KMS-11 (cell line): ENCODE results near the gene STYX.
"Not testable (repeated sequence)": the region's sequence is repeated elsewhere in the genome, so short reads cannot be mapped to it uniquely, and the experiment has no call there.

Experiments used
- H2AFZ ChIP-seq: fragments of 200-600 bp; sonication (generic); 2 replicates; pipeline ENCODE4 v1.6.1; 2016; ENCODE audit warnings: antibody characterized with exemption, mixed run types, low read depth
- H3K27ac ChIP-seq: fragments of 200-600 bp; sonication (generic); 2 replicates; pipeline ENCODE4 v1.6.1; 2016; ENCODE audit warnings: mild to moderate bottlenecking, mixed run types
- H3K27me3 ChIP-seq: fragments of 200-600 bp; sonication (generic); 2 replicates; pipeline ENCODE4 v1.6.1; 2017; ENCODE audit warnings: mild to moderate bottlenecking, low read depth, mixed run types, moderate library complexity; ENCODE audit not compliant: insufficient read depth
- H3K36me3 ChIP-seq: fragments of 200-600 bp; sonication (generic); 2 replicates; pipeline ENCODE4 v1.6.1; 2017; ENCODE audit warnings: mild to moderate bottlenecking, mixed run types; ENCODE audit not compliant: insufficient read depth
- H3K4me1 ChIP-seq: fragments of 200-600 bp; sonication (generic); 2 replicates; pipeline ENCODE4 v1.6.1; 2016; ENCODE audit warnings: mild to moderate bottlenecking, low read depth, mixed run types; ENCODE audit not compliant: poor library complexity, severe bottlenecking
- H3K4me2 ChIP-seq: fragments of 200-600 bp; sonication (generic); 2 replicates; pipeline ENCODE4 v1.7.0; 2016; ENCODE audit warnings: mild to moderate bottlenecking, mixed run types
- H3K4me3 ChIP-seq: fragments of 200-600 bp; sonication (generic); IDR thresholded peaks from 2 replicates; pipeline ENCODE4 v1.6.1; 2017; ENCODE audit warnings: low read depth, low read length, mixed read lengths; ENCODE audit not compliant: insufficient read depth
- H3K79me2 ChIP-seq: fragments of 200-600 bp; sonication (generic); 2 replicates; pipeline ENCODE4 v1.6.1; 2016; ENCODE audit warnings: low read depth, mixed run types; ENCODE audit not compliant: insufficient read depth
- H3K9ac ChIP-seq: fragments of 200-600 bp; sonication (generic); 2 replicates; pipeline ENCODE4 v1.6.1; 2016; ENCODE audit warnings: mild to moderate bottlenecking, mixed run types
- H4K20me1 ChIP-seq: fragments of 200-600 bp; sonication (generic); 2 replicates; pipeline ENCODE4 v1.6.1; 2016; ENCODE audit warnings: mild to moderate bottlenecking, mixed run types; ENCODE audit not compliant: insufficient read depth
- CTCF ChIP-seq: fragments of 200-600 bp; sonication (generic); conservative IDR thresholded peaks from 2 replicates; pipeline ENCODE4 v1.6.1; 2017; ENCODE audit warnings: low read depth, mild to moderate bottlenecking, antibody characterized with exemption, low read length, moderate library complexity, mixed read lengths

The STYX gene

DNA sequence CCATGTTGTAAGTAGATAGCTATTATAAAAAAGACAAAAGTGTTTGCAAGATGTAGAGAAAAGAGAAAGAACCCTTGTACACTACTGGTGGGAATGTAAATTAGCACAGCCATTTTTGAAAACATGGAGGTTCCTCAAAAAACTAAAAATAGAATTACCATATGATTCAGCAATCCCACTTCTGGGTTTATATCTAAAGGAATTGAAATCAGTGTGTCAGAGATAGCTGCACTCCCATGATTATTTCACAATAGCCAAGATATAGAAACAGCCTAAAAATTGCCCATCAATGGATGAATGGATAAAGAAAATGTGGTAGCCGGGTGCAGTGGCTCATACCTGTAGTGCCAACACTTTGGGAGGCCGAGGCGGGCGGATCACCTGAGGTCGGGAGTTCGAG is 13.8 kb upstream of the STYX start:
- Histone ChIP-seq H3K27me3 (no peaks in the 10 kb centered on the region), H3K4me1 (peaks cover 5% of the 10 kb centered on the region), H3K36me3 (0 out of 2 replicates have a peak, but pooled peaks cover 6% of the 10 kb centered on the region), H4K20me1 (no peaks in the 10 kb centered on the region), H3K9ac (no peak overlapping the region), H3K4me2 (no peak overlapping the region), H3K4me3 (no peak overlapping the region), H3K27ac (no peak overlapping the region), H2AFZ (no peak overlapping the region), H3K79me2 (0 out of 2 replicates have a peak, but pooled peaks cover 1% of the 10 kb centered on the region)
- TF ChIP-seq CTCF: no peak

DNA sequence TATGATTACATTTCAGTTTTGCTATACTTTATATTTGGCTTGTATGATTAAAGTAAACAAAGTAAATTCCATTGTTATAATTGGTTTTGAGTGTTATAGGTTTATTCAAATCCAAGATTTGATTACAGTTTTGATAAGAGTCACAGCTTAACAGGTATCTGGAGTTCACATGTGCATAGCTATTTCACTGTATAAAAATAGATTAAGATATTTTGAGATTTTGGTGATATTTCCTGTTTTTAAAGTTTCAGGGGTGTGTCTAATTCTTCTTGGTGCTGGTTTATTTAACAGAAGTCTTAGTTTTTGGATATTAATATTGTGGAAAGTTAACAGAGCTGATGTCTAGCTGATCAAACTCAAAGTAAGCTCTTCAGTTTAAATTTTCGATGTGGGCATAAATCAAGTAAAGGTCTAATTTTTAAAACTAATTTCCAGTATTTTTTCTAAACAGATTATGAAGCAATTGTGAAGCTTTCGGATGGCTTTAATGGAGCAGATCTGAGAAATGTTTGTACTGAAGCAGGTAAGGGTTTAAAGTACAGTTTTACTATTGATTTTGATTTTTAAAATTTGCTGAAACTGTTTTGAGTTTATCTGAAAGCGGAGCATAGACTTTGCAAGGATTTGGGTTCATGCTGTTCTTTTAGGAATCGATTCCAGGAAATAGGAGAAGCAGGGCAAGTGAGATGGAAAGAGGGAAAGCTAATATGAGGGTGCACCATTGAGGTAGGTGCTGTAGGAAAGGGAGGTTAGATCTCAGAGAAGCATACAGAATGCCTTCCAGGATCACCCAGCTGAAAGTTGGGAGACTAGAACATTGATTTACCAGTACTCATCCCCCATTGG is 6.2 kb upstream of the STYX start:
- Histone ChIP-seq H2AFZ (no peak overlapping the region), H3K27me3 (no peaks in the 10 kb centered on the region), H3K4me2 (no peak overlapping the region), H3K27ac (no peak overlapping the region), H3K9ac (no peak overlapping the region), H3K36me3 (no peaks in the 10 kb centered on the region), H3K79me2 (no peaks in the 10 kb centered on the region), H4K20me1 (no peaks in the 10 kb centered on the region), H3K4me1 (peaks cover 10% of the 10 kb centered on the region), H3K4me3 (no peak overlapping the region)
- TF ChIP-seq CTCF: no peak

GRCh38 chr14:52724360-52724644 is 5.7 kb upstream of the STYX start:
- no peak overlapping the region for H2AFZ ChIP-seq
- no peaks in the 10 kb centered on the region for H3K27me3 ChIP-seq
- H4K20me1 ChIP-seq: no peaks in the 10 kb centered on the region
- H3K27ac ChIP-seq: no peak overlapping the region
- peaks cover 12% of the 10 kb centered on the region for H3K4me1 ChIP-seq
- H3K4me2 ChIP-seq: no peak overlapping the region
- no peaks in the 10 kb centered on the region for H3K79me2 ChIP-seq
- TF ChIP-seq CTCF: no peak
- no peaks in the 10 kb centered on the region for H3K36me3 ChIP-seq
- no peak overlapping the region for H3K4me3 ChIP-seq
- no peak overlapping the region for H3K9ac ChIP-seq

DNA sequence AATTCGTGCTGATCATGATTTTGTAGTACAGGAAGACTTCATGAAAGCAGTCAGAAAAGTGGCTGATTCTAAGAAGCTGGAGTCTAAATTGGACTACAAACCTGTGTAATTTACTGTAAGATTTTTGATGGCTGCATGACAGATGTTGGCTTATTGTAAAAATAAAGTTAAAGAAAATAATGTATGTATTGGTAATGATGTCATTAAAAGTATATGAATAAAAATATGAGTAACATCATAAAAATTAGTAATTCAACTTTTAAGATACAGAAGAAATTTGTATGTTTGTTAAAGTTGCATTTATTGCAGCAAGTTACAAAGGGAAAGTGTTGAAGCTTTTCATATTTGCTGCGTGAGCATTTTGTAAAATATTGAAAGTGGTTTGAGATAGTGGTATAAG is 2.5 kb upstream of the STYX start:
- H3K4me2 ChIP-seq, H3K27ac ChIP-seq, H3K4me3 ChIP-seq, H4K20me1 ChIP-seq, H3K9ac ChIP-seq, H3K36me3 ChIP-seq, H3K27me3 ChIP-seq, H2AFZ ChIP-seq: not testable (repeated sequence)
- H3K79me2 ChIP-seq: peaks cover 10% of the 10 kb centered on the region
- peaks cover 20% of the 10 kb centered on the region for H3K4me1 ChIP-seq

DNA sequence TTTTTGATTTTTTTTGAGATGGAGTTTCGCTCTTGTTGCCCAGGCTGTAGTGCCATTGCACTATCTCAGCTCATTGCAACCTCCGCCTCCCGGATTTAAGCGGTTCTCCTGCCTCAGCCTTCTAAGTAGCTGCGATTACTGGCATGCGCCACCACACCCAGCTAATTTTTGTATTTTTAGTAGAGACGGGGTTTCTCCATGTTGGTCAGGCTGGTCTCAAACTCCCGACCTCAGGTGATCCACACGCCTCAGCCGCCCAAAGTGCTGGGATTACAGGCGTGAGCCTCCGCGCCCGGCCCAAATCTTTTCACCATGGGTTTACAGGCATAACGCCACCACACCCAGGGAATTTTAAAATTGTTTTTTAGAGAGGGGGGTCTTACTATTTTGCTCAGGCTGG is 931 bp upstream of the STYX start:
- not testable (repeated sequence) for H3K27ac ChIP-seq

More for the DNA sequence above, 931 bp upstream of the STYX start:
- not testable (repeated sequence) for H3K36me3 ChIP-seq, H3K4me2 ChIP-seq, H3K27me3 ChIP-seq, H4K20me1 ChIP-seq, H2AFZ ChIP-seq, H3K9ac ChIP-seq, H3K4me3 ChIP-seq
- H3K79me2 ChIP-seq: peaks cover 10% of the 10 kb centered on the region
- H3K4me1 ChIP-seq: peaks cover 20% of the 10 kb centered on the region
